NCI-H128 (cell line): ENCODE measurements around the gene GRAP.

Experiments
- DNase-seq: peaks from one replicate; lab custom pipeline; 2025; ENCODE audit not compliant: unreplicated experiment; lab: John Stamatoyannopoulos, UW

The GRAP gene

GRCh38 chr17:19003543-19004420 lies 43.0 kb downstream of the GRAP start:
- no peak for DNase-seq

- no peak for DNase-seq
Observed at GRCh38 chr17:19002805-19003542, 43.8 kb downstream of the GRAP start.

GRCh38 chr17:19001907-19002590 lies 44.7 kb downstream of the GRAP start:
- no peak for DNase-seq

GRCh38 chr17:19000531-19001325 lies 46.0 kb downstream of the GRAP start:
- no peak for DNase-seq

GRCh38 chr17:18999911-19000310 lies 46.8 kb downstream of the GRAP start:
- DNase-seq: no peak

- DNase-seq: no peak
Observed at GRCh38 chr17:18999394-18999793, 47.4 kb downstream of the GRAP start.

GRCh38 chr17:18997650-18998196 lies 49.0 kb downstream of the GRAP start:
- DNase-seq: no peak

- no peak for DNase-seq
Observed at GRCh38 chr17:18996458-18996857, 50.3 kb downstream of the GRAP start.

- no peak for DNase-seq
Observed at GRCh38 chr17:18995220-18995619, 51.5 kb downstream of the GRAP start.

- DNase-seq: no peak
Observed at GRCh38 chr17:18994631-18995030, 52.1 kb downstream of the GRAP start.

- no peak for DNase-seq
Observed at GRCh38 chr17:18993905-18994526, 52.7 kb downstream of the GRAP start.

- DNase-seq: no peak
Observed at GRCh38 chr17:18992454-18993130, 54.2 kb downstream of the GRAP start.

GRCh38 chr17:18991531-18992315 lies 55.0 kb downstream of the GRAP start:
- DNase-seq: no peak

GRCh38 chr17:18990331-18990730 lies 56.4 kb downstream of the GRAP start:
- no peak for DNase-seq

GRCh38 chr17:18988546-18989173 lies 58.1 kb downstream of the GRAP start:
- DNase-seq: no peak

- DNase-seq: no peak
Observed at GRCh38 chr17:18987862-18988545, 58.8 kb downstream of the GRAP start.

- no peak for DNase-seq
Observed at GRCh38 chr17:18987230-18987610, 59.5 kb downstream of the GRAP start.
